ENCODE measurements around the gene CSDE1.
"Not testable (repeated sequence)": the region's sequence is repeated elsewhere in the genome, so short reads cannot be mapped to it uniquely, and the experiment has no call there.

CSDE1 gene

DNA sequence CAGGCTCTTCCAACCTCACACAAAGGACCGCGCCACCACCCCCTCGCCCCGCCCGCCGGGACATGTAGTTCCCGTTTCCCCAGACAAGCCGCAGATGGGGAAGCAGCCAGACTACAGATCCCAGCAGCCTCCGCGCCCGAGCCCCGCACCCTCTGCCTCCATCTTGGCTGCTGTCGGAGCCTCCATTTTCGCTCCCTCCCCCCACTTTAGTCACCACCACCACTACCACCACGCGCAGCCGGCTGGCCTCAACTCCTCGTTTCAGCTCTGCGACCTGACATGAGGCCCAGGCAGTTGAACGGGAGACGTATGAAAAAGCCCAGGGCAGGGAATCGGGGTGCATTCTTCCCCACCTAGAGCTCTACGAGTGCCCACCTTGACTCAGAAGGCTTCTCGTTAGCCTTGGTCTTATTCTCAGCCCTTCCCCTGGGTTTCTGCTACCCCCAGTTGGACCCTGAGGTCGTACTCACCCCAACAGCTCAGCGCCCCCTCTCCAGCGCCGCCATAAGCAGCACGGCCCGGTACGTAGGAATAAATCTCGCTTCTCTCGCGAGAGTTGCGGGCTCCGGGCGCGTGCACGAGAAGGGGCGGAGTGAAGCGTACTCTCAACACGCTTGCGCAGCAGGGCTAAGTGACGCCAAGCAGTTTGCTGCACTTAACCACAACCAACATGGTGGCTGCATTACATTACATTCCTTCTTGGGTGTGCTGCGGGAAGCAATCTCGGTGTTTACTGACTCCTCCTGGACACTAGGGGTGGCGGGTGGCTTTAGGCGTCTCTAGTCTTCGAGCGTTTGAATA is at the start of gene CSDE1:
Gene CSDE1, minus strand, starts transcription at position 530 of the 801 bp plus-strand sequence. CDS start 18,094 bp downstream, outside the sequence.
- TF ChIP-seq, protein P1, sequence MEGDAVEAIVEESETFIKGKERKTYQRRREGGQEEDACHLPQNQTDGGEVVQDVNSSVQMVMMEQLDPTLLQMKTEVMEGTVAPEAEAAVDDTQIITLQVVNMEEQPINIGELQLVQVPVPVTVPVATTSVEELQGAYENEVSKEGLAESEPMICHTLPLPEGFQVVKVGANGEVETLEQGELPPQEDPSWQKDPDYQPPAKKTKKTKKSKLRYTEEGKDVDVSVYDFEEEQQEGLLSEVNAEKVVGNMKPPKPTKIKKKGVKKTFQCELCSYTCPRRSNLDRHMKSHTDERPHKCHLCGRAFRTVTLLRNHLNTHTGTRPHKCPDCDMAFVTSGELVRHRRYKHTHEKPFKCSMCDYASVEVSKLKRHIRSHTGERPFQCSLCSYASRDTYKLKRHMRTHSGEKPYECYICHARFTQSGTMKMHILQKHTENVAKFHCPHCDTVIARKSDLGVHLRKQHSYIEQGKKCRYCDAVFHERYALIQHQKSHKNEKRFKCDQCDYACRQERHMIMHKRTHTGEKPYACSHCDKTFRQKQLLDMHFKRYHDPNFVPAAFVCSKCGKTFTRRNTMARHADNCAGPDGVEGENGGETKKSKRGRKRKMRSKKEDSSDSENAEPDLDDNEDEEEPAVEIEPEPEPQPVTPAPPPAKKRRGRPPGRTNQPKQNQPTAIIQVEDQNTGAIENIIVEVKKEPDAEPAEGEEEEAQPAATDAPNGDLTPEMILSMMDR (IDR thresholded peaks at IDR 0.05; ENCODE audit: low read length, missing control alignments), result peak; percentile 47
- H3K4me3 ChIP-seq (replicated peaks; ENCODE audit: low read depth, low read length), result peak within 1 kb of the TSS; percentile 99
- peak; percentile 99 for DNase-seq (ENCODE audit: low read depth)

DNA sequence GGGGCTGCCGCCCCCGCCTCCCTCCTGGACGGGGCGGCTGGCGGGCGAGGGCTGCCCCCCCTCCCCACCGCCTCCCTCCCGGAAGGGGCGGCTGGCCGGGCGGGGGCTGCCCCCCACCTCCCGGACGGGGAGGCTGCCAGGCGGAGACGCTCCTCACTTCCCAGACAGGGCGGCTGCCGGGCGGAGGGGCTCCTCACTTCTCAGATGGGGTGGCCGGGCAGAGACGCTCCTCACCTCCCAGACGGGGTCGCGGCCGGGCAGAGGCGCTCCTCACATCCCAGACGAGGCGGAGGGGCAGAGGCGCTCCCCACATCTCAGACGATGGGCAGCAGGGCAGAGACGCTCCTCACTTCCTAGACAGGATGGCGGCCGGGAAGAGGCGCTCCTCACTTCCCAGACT is 46.7 kb upstream of the CSDE1 start:
- DNase-seq (ENCODE audit: low read depth); H3K4me3 ChIP-seq (replicated peaks; ENCODE audit: low read depth, low read length): not testable (repeated sequence)

DNA sequence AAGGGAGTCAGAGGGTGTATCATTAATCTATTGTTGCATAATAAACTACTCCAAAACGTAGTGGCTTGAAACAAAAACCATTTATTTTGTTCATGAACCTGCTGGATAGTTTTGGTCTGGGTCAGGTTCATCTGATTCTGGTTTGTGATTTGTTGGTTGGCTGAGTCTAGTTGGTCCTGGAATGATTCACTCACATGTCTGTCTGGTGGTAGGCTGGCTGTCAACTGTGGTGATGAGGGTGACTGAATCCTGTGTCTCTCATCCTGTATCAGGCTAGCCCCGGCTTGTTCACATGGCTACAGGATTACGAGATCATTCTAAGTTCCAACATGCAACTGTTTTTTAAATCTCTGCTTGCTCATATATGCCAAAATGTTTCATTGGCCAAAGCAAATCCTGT is 45.2 kb upstream of the CSDE1 start:
- DNase-seq (ENCODE audit: low read depth), result no peak
- TF ChIP-seq, protein P1 (IDR thresholded peaks at IDR 0.05; ENCODE audit: low read length, missing control alignments), result no peak
- H3K4me3 ChIP-seq (replicated peaks; ENCODE audit: low read depth, low read length), result no peak overlapping the region

DNA sequence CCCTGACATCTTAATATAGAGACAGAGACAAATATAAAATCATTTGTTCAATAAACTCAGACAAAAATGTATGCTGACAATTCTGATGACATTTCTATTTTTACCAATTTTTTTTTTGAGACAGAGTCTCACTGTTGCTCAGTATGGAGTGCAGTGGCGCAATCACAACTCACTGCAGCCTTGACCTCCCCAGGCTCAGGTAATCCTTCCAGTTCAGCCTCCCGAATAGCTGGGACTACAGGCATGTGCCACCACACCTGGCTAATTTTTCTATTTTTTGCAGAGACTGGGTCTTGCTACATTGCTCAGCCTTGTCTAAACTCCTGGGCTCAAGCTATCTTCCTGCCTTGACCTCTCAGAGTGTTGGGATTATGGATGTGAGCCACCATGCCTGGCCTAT is 36.3 kb upstream of the CSDE1 start:
- no peak overlapping the region for H3K4me3 ChIP-seq (replicated peaks; ENCODE audit: low read depth, low read length)
- DNase-seq (ENCODE audit: low read depth), result no peak
- TF ChIP-seq, protein P1 (IDR thresholded peaks at IDR 0.05; ENCODE audit: low read length, missing control alignments), result no peak

DNA sequence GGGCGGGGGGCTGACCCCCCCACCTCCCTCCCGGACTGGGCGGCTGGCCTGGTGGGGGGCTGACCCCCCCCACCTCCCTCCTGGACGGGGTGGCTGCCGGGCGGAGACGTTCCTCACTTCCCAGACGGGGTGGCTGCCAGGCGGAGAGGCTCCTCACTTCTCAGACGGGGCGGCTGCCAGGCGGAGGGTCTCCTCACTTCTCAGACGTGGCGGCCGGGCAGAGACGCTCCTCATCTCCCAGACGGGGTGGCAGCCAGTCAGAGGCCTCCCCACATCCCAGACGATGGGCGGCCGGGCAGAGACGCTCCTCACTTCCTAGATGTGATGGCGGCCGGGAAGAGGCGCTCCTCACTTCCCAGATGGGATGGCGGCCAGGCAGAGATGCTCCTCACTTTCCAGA is 32.8 kb upstream of the CSDE1 start:
- not testable (repeated sequence) for DNase-seq (ENCODE audit: low read depth); H3K4me3 ChIP-seq (replicated peaks; ENCODE audit: low read depth, low read length)

DNA sequence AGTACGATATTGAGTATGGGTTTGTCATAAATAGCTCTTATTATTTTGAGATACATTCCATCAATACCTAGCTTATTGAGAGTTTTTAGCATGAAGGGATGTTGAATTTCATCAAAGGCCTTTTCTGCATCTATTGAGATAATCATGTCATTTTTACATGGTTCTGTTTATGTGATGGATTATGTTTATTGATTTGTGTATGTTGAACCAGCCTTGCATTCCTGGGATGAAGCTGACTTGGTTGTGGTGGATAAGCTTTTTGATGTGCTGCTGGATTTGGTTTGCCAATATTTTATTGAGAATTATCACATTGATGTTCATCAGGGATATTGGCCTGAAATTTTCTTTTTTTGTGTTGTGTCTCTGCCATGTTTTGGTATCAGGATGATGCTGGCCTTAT is 28.7 kb upstream of the CSDE1 start:
- H3K4me3 ChIP-seq (replicated peaks; ENCODE audit: low read depth, low read length); DNase-seq (ENCODE audit: low read depth): not testable (repeated sequence)

DNA sequence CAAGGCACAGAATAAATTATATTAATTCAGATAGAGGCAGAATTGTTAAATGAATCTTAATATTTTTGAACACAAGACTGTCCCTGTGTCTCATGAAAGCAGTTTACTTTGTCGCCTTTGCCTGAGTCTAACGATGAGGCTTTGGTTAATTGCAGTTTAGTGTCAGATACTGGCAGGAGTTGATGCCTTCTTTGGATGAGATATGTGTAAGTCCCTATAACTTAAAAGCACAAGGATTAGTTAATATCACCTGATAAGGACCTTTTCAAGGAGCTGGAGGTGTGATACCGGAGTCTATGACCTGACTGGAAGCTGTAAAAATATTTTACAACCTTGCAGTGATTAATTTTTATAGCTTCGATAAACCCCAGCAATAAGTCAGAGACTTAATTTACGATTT is 24.7 kb upstream of the CSDE1 start:
- no peak overlapping the region for H3K4me3 ChIP-seq (replicated peaks; ENCODE audit: low read depth, low read length)
- DNase-seq (ENCODE audit: low read depth), result no peak
- TF ChIP-seq, protein P1 (IDR thresholded peaks at IDR 0.05; ENCODE audit: low read length, missing control alignments), result no peak

DNA sequence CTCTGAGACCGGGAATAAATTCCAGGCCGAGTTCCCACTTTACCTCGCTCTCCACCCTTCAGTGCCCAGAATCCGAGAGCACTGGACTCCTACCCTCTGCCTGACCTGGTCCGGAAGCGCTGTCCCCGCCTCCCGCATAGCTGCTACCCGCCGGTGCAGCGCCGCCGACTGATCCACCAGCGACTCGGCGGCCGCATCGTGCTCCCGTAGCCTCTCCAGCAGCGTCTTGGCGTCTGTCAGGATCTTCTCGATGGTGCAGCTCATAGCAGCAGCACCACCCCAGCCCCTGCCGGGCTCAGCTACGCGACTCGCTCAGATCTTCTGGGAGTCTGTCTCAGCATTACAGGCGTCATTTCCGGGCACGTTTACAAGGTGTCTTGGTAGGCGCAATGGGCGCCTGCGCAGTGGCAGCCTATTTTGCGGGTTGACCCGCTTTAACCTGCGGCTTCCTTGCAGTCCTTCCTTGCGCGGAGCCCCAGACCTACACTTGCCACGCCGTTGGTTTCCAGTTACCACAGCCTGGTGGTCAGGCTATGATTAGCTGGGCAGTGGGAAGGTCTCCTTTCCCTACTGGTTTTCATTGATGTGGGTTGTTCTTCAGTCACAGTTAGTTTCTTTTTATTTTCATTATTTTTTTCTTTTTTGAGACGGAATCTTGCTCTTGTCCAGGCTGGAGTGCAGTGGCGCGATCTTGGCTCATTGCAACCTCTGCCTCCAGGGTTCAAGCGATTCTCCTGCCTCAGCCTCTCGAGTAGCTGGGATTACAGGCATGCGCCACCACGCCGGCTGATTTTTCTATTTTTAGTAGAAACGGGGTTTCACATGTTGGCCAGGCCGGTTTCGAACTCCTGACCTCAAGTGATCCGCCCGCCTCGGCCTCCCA is 22.8 kb upstream of the CSDE1 start, which contains the start of gene SIKE1:
Gene SIKE1, minus strand, starts transcription at position 342 of the 883 bp plus-strand sequence. Its CDS starts 78 bp downstream, at position 264.
- peak within 1 kb of the TSS; percentile 94 for H3K4me3 ChIP-seq (replicated peaks; ENCODE audit: low read depth, low read length)
- DNase-seq (ENCODE audit: low read depth), result peak; percentile 93
- TF ChIP-seq, protein P1 (IDR thresholded peaks at IDR 0.05; ENCODE audit: low read length, missing control alignments), result no peak
